IPS-15b (cell line): Measurements from ENCODE around the gene EYA3.

Source experiments
- H3K27me3 ChIP-seq: one replicate; pipeline ENCODE4 v1.6.1; 2013; ENCODE audit warnings: low read length; ENCODE audit not compliant: control insufficient read depth, insufficient read depth
- H3K36me3 ChIP-seq: one replicate; pipeline ENCODE4 v1.6.1; 2013; ENCODE audit warnings: low read length; ENCODE audit not compliant: control insufficient read depth, insufficient read depth
- H3K4me1 ChIP-seq: one replicate; pipeline ENCODE4 v1.6.1; 2013; ENCODE audit warnings: mild to moderate bottlenecking, low read length; ENCODE audit not compliant: control insufficient read depth, insufficient read depth
- H3K4me3 ChIP-seq: one replicate; pipeline ENCODE4 v1.5.1; 2013; ENCODE audit warnings: low read depth, low read length
- H3K9ac ChIP-seq: one replicate; pipeline ENCODE4 v1.6.1; 2013; ENCODE audit warnings: low read depth, mild to moderate bottlenecking, low read length
- H3K9me3 ChIP-seq: one replicate; pipeline ENCODE4 v1.6.1; 2013; ENCODE audit warnings: mild to moderate bottlenecking, low read length; ENCODE audit not compliant: control insufficient read depth, insufficient read depth

Gene EYA3

DNA sequence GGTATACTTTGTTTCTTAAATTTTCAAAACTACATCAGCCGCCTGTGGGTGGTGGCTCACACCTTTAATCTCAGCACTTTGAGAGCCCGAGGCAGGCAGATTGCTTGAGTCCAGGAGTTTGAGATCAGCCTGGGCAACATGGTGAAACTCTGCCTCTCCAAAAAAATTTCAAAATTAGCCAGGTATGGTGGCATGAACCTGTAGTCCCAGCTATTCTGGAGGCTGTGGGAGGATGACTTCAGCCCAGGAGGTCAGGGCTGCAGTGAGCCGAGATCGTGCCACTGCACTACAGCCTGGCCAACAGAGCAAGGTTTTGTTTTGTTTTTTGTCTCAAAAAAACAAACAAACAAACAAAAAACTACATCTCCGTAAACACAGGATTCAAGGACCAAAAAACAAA, 3.3 kb downstream of the EYA3 start:
- Histone ChIP-seq H3K4me1 (peaks cover 7% of the 10 kb centered on the region), H3K4me3 (no peak overlapping the region), H3K9ac (no peak overlapping the region)

DNA sequence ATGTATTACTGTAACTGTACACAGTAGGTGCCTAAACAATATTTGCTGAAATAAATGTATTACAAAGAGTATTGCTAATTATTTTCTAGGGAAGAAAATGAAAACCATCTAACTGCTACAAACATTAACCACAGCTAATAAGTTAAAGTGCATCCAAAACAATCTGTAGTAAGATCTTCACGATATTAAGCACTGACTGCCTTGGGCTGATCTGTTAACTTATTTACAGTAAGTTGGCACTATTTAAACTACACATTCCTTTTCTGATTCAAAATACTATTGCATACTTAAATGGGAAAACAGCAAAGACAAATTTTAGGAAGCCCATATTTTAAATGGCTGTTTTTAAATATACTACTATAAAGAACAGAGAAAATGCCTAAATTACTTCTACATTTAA, 4.5 kb downstream of the EYA3 start:
- H3K4me3 ChIP-seq: no peak overlapping the region
- no peak overlapping the region for H3K9ac ChIP-seq
- H3K4me1 ChIP-seq: peaks cover 7% of the 10 kb centered on the region
- no peaks in the 10 kb centered on the region for H3K9me3 ChIP-seq
- H3K27me3 ChIP-seq: no peaks in the 10 kb centered on the region
- no peaks in the 10 kb centered on the region for H3K36me3 ChIP-seq

More for the DNA sequence above, 3.3 kb downstream of the EYA3 start:
- Histone ChIP-seq H3K27me3 (no peaks in the 10 kb centered on the region), H3K36me3 (no peaks in the 10 kb centered on the region), H3K9me3 (no peaks in the 10 kb centered on the region)

DNA sequence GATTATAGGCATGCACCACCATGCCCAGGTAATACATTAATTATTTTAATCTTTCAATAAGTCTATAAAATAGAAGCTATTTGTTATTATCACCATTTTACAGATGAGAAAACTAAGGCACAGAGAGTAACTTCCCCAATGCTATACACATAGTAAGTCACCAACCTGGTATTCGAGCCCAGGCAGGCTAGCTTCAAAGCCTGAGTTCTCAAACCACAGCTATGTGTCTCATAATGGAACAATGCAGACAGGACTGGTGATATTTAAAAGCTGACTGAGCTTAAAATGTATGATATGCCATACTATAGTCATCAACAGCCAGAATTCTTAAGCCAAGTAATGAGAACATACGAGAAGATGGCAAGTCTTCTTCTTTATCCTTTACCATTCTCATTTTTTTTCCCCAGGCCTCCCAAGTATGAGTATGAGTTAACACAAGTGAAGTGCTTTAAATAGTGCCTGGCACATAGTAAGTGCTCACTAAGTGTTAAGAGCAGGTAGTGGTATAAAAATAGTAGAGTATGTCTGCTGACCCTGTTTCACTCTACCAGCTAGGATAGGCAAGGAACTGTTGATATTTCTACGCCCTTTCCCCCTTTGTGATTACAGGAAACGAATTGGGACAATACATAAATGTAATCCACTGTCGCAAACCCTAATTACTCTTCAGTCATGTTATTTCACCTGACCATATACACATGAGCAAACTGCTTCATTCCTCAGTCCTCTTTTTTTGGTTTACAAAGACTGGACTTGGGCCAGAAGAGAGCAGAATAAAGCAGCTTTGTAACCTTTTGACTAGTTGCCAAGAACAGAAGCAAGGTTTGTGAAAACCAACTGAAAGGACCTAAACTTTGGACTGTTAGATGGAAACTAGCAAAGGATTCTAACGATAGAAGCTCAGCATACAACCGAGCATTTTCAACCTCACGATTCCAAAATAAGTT, 9.5 kb downstream of the EYA3 start:
- Histone ChIP-seq H3K36me3 (no peaks in the 10 kb centered on the region), H3K9ac (no peak overlapping the region), H3K4me3 (no peak overlapping the region), H3K27me3 (no peaks in the 10 kb centered on the region), H3K9me3 (no peaks in the 10 kb centered on the region), H3K4me1 (no peaks in the 10 kb centered on the region)

DNA sequence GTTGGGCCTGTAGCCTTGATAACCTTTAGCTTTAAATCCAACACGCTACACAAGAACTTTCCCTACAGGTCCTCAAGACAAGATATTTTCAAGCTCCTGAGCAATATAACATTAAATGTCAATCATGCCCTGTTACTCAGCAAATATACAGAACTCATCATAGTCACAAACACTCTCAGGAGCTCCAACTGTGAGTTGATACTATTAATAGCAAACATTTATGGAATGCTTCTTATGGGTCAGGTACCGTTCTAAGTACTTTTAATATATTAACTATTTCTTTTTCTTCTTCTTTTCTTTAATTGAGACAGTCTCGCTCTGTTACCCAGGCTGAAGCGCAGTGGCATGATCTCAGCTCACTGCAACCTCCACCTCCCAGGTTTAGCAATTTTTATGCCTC, 10.1 kb downstream of the EYA3 start:
- no peak overlapping the region for H3K9ac ChIP-seq
- H3K9me3 ChIP-seq: no peaks in the 10 kb centered on the region
- no peaks in the 10 kb centered on the region for H3K4me1 ChIP-seq
- H3K36me3 ChIP-seq: no peaks in the 10 kb centered on the region
- no peak overlapping the region for H3K4me3 ChIP-seq
- H3K27me3 ChIP-seq: no peaks in the 10 kb centered on the region

DNA sequence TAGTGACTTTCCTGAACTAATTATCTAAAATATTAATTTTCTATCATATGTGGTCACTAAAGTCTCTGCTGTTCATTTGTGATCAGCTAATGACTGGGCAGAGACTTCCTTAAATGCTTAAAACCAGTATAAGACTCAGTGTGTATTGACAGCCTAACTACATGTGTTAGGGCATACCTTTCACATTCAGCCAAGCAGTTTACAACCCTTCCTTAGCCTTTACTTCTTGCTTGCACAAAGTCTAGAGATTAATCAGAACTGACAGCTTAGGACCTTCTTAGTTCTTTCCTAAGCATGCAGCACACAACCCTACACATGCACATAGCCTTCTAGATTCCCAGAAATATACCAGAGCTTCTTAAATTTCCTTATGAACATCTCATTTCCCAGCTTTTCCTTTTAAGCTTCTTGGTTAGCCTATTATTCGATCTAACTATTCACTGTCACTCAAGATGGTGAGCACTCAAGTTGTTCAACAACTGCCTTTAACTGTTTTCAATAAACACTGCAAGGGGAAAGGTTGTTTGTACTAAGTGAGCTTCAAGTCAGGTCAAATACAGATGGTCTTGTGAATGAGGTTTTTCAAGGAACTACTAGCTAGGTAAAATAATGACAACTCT, 13.4 kb downstream of the EYA3 start:
- no peaks in the 10 kb centered on the region for H3K9me3 ChIP-seq
- no peak overlapping the region for H3K4me3 ChIP-seq
- no peaks in the 10 kb centered on the region for H3K36me3 ChIP-seq
- no peak overlapping the region for H3K9ac ChIP-seq
- no peaks in the 10 kb centered on the region for H3K4me1 ChIP-seq
- H3K27me3 ChIP-seq: no peaks in the 10 kb centered on the region

DNA sequence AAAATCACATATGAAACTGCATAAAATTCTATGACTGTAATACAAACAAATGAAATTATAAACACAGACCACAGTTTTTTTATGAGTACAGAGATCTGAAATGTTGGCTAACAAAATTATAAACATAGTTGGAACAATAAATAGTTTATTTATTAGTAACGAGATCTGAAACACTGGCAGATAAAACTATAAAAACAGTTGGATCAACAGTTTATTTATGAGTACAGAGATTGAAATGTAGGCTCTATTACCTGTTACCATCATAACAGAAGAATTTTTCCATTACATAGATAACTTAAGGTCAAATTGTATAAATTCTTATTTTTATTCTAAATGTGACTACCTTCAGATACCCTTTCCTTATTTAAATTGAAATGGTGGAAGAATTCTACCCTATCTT, 14.5 kb downstream of the EYA3 start:
- Histone ChIP-seq H3K9ac (no peak overlapping the region), H3K4me1 (no peaks in the 10 kb centered on the region), H3K27me3 (no peaks in the 10 kb centered on the region), H3K4me3 (no peak overlapping the region), H3K36me3 (no peaks in the 10 kb centered on the region), H3K9me3 (no peaks in the 10 kb centered on the region)

DNA sequence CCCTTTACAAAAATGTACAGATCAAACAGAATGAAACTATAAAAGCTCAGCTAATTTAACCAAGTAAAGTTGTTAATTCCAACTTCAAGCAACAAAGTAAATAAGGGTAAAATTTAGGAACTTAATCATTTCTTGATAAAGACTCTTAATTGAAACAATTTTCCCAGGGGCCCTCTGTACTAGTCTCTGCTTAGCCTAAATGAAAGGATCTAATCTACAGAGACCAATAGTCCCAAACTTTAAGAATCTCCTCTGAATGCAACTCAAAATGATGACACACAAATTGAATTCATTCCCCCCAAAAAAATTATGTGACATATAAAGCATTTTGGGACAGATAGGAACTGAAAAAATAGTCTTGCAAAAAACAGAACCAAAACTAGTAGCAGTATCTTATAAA, 16.6 kb downstream of the EYA3 start:
- H3K4me3 ChIP-seq: no peak overlapping the region

DNA sequence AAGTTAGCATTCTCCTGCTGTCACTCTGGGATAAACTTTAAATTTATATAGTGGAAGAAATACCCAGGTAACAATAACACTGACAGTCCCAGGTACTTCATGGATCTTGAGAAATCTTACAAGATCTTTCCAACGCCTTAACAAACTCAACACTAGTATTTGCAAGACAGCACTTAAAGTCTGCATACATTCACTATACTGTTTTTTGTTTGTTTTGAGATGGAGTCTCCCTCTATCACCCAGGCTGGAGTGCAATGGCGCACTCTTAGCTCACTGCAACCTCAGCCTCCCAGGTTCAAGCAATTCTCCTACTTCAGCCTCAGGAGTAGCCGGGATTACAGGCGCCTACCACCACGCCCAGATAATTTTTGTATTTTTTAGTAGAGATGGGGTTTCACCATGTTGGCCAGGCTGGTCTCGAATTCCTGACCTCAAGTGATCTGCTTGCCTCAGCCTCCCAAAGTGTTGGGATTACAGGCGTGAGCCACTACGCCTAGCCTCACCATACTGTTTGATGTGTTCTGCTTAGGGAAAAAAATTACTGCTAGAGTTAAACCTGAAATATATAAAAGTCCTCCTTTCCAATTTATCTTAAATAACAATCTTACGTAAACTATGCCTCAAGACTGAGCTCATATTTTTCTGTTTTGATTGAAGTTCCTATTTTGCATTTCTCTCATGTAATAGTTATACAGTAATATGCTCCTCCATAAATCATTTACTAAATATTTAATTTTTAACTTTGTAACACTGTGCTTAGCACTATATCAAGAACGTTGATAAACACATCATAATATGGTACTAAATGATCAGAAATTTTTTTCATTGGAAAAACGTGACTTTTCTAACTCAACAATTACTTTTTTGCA, 17.5 kb downstream of the EYA3 start:
- H3K9ac ChIP-seq: no peak overlapping the region
- no peaks in the 10 kb centered on the region for H3K9me3 ChIP-seq
- no peaks in the 10 kb centered on the region for H3K4me1 ChIP-seq
- no peaks in the 10 kb centered on the region for H3K36me3 ChIP-seq
- H3K27me3 ChIP-seq: no peaks in the 10 kb centered on the region
- no peak overlapping the region for H3K4me3 ChIP-seq

More for the DNA sequence above, 16.6 kb downstream of the EYA3 start:
- Histone ChIP-seq H3K27me3 (no peaks in the 10 kb centered on the region), H3K4me1 (no peaks in the 10 kb centered on the region), H3K9ac (no peak overlapping the region), H3K36me3 (no peaks in the 10 kb centered on the region), H3K9me3 (no peaks in the 10 kb centered on the region)

DNA sequence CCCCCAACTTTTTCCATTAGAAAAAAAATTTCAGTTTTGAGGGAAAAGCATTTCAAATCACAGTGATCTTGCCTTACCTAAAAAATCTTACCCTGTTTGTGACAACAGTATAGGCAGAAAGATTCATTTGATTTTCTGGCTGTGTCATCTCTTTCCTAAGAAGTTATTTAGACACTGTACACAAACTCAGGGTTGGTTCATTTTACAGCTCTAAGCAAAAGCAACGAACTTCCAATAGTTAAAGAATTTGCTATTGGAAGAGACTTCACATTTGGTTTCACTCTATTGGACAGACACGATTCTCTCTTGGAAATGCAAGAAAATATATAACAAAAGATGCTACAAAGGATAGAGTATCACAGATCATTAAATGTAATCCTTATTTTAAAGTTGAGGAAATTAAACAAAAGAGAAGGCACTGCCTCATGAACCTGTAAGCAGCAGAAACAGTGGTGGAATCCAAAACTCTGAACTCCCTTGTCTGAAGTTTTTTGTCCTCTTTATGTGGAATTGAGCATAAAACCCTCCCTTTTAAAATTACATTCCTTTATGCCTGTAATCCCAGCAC, 20.8 kb downstream of the EYA3 start:
- Histone ChIP-seq H3K36me3 (no peaks in the 10 kb centered on the region), H3K4me1 (no peaks in the 10 kb centered on the region)

DNA sequence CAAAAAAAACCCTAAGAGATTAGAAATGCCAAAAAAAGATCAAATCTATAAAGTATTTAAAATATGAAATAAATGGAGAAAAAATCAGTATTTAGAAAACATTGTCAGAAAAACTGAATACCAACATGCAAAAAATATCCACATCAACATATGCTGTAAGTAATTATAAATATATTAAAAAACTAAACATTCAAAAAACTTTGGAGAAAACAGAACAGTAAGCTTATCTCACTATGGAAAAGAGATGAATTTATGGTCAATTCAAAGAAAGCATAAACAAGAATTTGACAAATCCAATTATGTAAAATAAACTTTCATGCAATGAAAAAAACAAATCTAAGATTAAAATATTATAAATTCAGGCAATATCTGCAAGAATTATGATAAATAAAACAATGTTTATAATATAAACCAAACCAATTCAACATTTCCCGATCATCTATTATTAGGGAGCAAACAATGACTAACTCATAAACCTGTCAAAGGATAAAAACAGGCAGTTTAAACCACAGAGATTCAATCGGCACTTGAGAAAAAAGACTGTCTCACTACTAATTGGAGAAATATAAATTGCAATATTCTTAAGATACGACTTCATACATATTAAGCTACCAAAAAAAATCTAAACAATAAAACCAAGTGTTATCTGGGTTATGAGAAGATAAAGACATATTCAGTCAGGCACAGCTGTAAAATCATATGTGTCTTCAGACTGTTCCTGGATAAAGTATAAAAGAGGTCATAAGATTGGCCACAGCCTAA, 21.8 kb downstream of the EYA3 start:
- H3K4me3 ChIP-seq: no peak overlapping the region
- no peaks in the 10 kb centered on the region for H3K9me3 ChIP-seq
- no peaks in the 10 kb centered on the region for H3K27me3 ChIP-seq
- no peak overlapping the region for H3K9ac ChIP-seq
- H3K36me3 ChIP-seq: no peaks in the 10 kb centered on the region
- H3K4me1 ChIP-seq: no peaks in the 10 kb centered on the region

More for the DNA sequence above, 20.8 kb downstream of the EYA3 start:
- Histone ChIP-seq H3K9me3 (no peaks in the 10 kb centered on the region), H3K4me3 (no peak overlapping the region), H3K9ac (no peak overlapping the region), H3K27me3 (no peaks in the 10 kb centered on the region)

DNA sequence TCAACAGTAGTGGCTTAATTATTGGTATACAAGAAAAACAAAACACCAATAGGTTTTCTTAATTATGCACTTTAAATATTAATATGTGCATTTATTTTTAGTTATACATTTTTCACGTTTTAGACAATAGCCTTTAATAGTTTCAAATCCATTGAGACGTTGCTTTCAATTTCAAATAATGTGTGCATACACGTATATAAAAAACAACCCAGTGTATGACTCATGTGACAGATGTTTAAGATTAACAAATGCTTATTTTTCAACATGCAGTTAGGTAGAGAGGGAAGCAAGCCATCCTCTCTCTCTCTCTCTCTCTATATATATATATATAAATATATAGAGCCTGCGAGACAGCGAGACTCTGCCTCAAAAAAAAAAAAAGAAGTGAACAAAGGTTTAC, 24.3 kb downstream of the EYA3 start:
- Histone ChIP-seq H3K9me3 (no peaks in the 10 kb centered on the region), H3K27me3 (no peaks in the 10 kb centered on the region), H3K4me3 (no peak overlapping the region), H3K4me1 (no peaks in the 10 kb centered on the region), H3K36me3 (no peaks in the 10 kb centered on the region), H3K9ac (no peak overlapping the region)
